Smooth muscle cell (in vitro differentiated cells): ENCODE measurements around the gene LHFPL3. TPM values are rescaled to one million over a fixed set of nuclear protein-coding genes. Genes with fewer than 3 reads are reported as not detected.

Experiments
- DNase-seq: peaks from one replicate; lab custom pipeline; 2025; ENCODE audit not compliant: unreplicated experiment; lab: John Stamatoyannopoulos, UW
- H2AFZ ChIP-seq: fragments of 200-600 bp; sonication (generic); 2 replicates; pipeline ENCODE4 v1.6.0; 2016; ENCODE audit warnings: antibody characterized with exemption, low read depth, mild to moderate bottlenecking
- H3F3A ChIP-seq: fragments of 200-600 bp; sonication (generic); 2 replicates; pipeline ENCODE4 v1.6.0; 2017; ENCODE audit warnings: antibody characterized with exemption, low read depth
- H3K27ac ChIP-seq: fragments of 200-600 bp; sonication (generic); 2 replicates; pipeline ENCODE4 v1.5.1; 2016; ENCODE audit warnings: low read depth, mild to moderate bottlenecking
- H3K27me3 ChIP-seq: fragments of 200-600 bp; sonication (generic); 2 replicates; pipeline ENCODE4 v1.6.1; 2016; ENCODE audit warnings: low read depth, mild to moderate bottlenecking
- H3K36me3 ChIP-seq: fragments of 200-600 bp; sonication (generic); 2 replicates; pipeline ENCODE4 v1.5.1; 2016; ENCODE audit warnings: low read depth
- H3K4me1 ChIP-seq: fragments of 200-600 bp; sonication (generic); 2 replicates; pipeline ENCODE4 v1.5.1; 2016; ENCODE audit warnings: low read depth
- H3K4me2 ChIP-seq: fragments of 200-600 bp; sonication (generic); 2 replicates; pipeline ENCODE4 v1.6.0; 2016; ENCODE audit warnings: mild to moderate bottlenecking
- H3K4me3 ChIP-seq: fragments of 200-600 bp; sonication (generic); 2 replicates; pipeline ENCODE4 v1.5.1; 2016; ENCODE audit warnings: mild to moderate bottlenecking
- H3K79me2 ChIP-seq: fragments of 200-600 bp; sonication (generic); 2 replicates; pipeline ENCODE4 v1.6.0; 2016; ENCODE audit warnings: low read depth, mild to moderate bottlenecking
- H3K9ac ChIP-seq: fragments of 200-600 bp; sonication (generic); 2 replicates; pipeline ENCODE4 v1.6.0; 2016; ENCODE audit warnings: low read depth
- H3K9me3 ChIP-seq: fragments of 200-600 bp; sonication (generic); replicated peaks from 2 replicates; pipeline ENCODE4 v1.5.1; 2016; ENCODE audit warnings: low read depth
- H4K20me1 ChIP-seq: fragments of 200-600 bp; sonication (generic); 2 replicates; pipeline ENCODE4 v1.6.0; 2016; ENCODE audit warnings: low read depth
- CTCF ChIP-seq: fragments of 200-600 bp; sonication (generic); IDR thresholded peaks from 2 replicates; pipeline ENCODE4 v1.5.1; 2017; ENCODE audit warnings: borderline replicate concordance, mild to moderate bottlenecking, antibody characterized with exemption; ENCODE audit not compliant: insufficient read depth, poor library complexity, severe bottlenecking
- WGBS: methylation state at CpG from one replicate; pipeline ENCODE4 v1.1.7; 2016; ENCODE audit warnings: low lambda C conversion rate; 5-methylcytosine and 5-hydroxymethylcytosine counted together
- polyA plus RNA-seq: library from polyadenylated mRNA; unstranded; fragments of >200 nt; fragmentation: Nextera tagmentation; extraction: Ambion mirVana; gene quantifications from 2 replicates; pipeline ENCODE4 v1.2.1, GENCODE V29; 2016
- total RNA-seq: library from RNA; depleted of rRNA; stranded (reverse); fragments of >200 nt; gene quantifications from 2 replicates; pipeline ENCODE4 v1.2.3, GENCODE V29; 2014

Gene LHFPL3
- total and polyA plus RNA-seq, 2 experiments from 2014 or later, result not detected

DNA sequence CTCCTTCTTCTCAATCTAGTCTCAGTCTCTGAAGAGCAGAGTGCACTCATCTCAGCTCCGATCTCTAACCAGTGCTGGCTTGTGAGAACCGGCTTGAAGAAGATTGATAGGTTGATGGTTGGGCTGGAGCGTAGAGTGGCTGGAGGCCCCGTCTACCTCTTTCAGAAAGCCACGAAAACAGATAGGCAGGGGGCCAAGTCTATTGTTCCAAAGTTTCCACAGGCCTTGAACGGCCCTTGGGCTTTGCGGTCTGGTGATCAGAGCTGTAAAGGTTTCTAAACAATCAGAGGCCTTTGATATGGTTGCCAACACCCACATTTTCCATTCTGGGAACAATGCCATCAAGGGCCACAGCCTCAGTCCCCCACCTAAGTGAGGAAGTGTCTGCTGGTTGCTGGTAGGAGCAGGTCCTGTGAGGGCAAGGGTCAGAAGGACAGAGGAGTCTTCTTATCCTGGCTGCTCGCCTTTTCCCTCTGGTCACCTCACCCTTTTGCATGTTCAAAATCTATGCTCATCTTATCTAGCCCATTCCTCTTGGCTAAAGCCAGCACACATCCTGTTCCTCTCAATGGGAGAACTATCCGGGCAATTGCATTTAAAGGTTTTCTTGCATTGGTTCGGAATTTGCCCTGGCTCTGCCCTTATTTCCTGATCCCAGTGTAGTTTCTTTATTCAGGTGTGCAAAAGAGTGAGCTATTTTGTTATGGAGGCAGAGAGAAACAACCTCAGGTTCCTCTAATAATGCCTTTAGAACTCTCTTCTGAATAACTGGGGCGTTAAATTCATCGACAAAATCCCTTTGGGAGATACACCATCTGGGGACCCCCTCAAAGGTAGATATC, 615.3 kb downstream of the LHFPL3 start:
- Histone ChIP-seq H3K79me2 (no peaks in the 10 kb centered on the region), H3K9me3 (no peaks in the 10 kb centered on the region), H3K9ac (peak overlapping the region; percentile 75), H3F3A (peaks cover 3% of the 10 kb centered on the region), H3K4me3 (no peak overlapping the region), H3K27me3 (no peaks in the 10 kb centered on the region), H2AFZ (no peak overlapping the region), H3K4me2 (no peak overlapping the region), H3K27ac (peak overlapping the region; percentile 93), H3K4me1 (peaks cover 4% of the 10 kb centered on the region), H3K36me3 (no peaks in the 10 kb centered on the region), H4K20me1 (no peaks in the 10 kb centered on the region)
- no peak for TF ChIP-seq CTCF
- WGBS, result 65% methylated on average over 12 of the region's 12 CpGs
- DNase-seq, result no peak

GRCh38 chr7:104945599-104945956, 617.2 kb downstream of the LHFPL3 start:
- TF ChIP-seq CTCF, result no peak
- Histone ChIP-seq H2AFZ (no peak overlapping the region), H3K9me3 (no peaks in the 10 kb centered on the region), H3K4me1 (peaks cover 4% of the 10 kb centered on the region), H3K4me3 (no peak overlapping the region), H3K36me3 (no peaks in the 10 kb centered on the region), H3F3A (peaks cover 3% of the 10 kb centered on the region), H3K27me3 (no peaks in the 10 kb centered on the region), H3K27ac (peak overlapping the region; percentile 93), H3K9ac (peak overlapping the region; percentile 77), H4K20me1 (no peaks in the 10 kb centered on the region), H3K79me2 (no peaks in the 10 kb centered on the region), H3K4me2 (peak overlapping the region; percentile 58)
- DNase-seq, result no peak

GRCh38 chr7:104946338-104946737, 617.9 kb downstream of the LHFPL3 start:
- Histone ChIP-seq H3K4me2 (no peak overlapping the region), H3F3A (peaks cover 3% of the 10 kb centered on the region)
- WGBS, result 83% methylated on average over 2 of the region's 2 CpGs

More at GRCh38 chr7:104946338-104946737, 617.9 kb downstream of the LHFPL3 start:
- Histone ChIP-seq H3K27ac (no peak overlapping the region), H4K20me1 (no peaks in the 10 kb centered on the region), H2AFZ (no peak overlapping the region), H3K4me3 (no peak overlapping the region), H3K36me3 (no peaks in the 10 kb centered on the region), H3K4me1 (peaks cover 4% of the 10 kb centered on the region), H3K27me3 (no peaks in the 10 kb centered on the region), H3K9me3 (no peaks in the 10 kb centered on the region), H3K9ac (no peak overlapping the region), H3K79me2 (no peaks in the 10 kb centered on the region)
- no peak for TF ChIP-seq CTCF
- no peak for DNase-seq
